K562 (cell line): ENCODE results near the gene FHDC1. TPM values are rescaled to one million over a fixed set of nuclear protein-coding genes. Genes with fewer than 3 reads are reported as not detected.

ENCODE experiments used
- ARID3A ChIP-seq: IDR thresholded peaks from 2 replicates; pipeline ENCODE4 v1.6.1; 2012; ENCODE audit warnings: low read depth, low read length, improper control_type of control experiment, borderline replicate concordance
- CC2D1A ChIP-seq: fragments of 450-650 bp; IDR thresholded peaks from 2 replicates; pipeline ENCODE4 v1.6.1; 2017; ENCODE audit warnings: mild to moderate bottlenecking
- CHD4 ChIP-seq: fragments of 200-600 bp; sonication (generic); IDR thresholded peaks from 3 replicates; pipeline ENCODE4 v1.6.1; 2012; ENCODE audit warnings: low read depth, mild to moderate bottlenecking, mixed read lengths, low read length, inconsistent platforms; ENCODE audit not compliant: insufficient read depth, insufficient replicate concordance, poor library complexity, severe bottlenecking
- CREM ChIP-seq: IDR thresholded peaks from 2 replicates; pipeline ENCODE4 v1.6.1; 2014; ENCODE audit warnings: antibody characterized with exemption, low read depth
- E2F8 ChIP-seq: fragments of 450-650 bp; IDR thresholded peaks from 2 replicates; pipeline ENCODE4 v1.7.1; 2018; ENCODE audit warnings: mild to moderate bottlenecking, low read depth; ENCODE audit not compliant: partially characterized antibody
- HDAC2 ChIP-seq: fragments of 450-650 bp; IDR thresholded peaks from 2 replicates; pipeline ENCODE4 v1.6.1; 2016; ENCODE audit warnings: mild to moderate bottlenecking
- HMBOX1 ChIP-seq: sonication (generic); IDR thresholded peaks from 2 replicates; pipeline ENCODE4 v1.6.1; 2016
- HMGN3 ChIP-seq: IDR thresholded peaks from 2 replicates; pipeline ENCODE4 v1.6.1; 2011; ENCODE audit warnings: borderline replicate concordance, low read depth, mild to moderate bottlenecking, mixed read lengths, low read length; ENCODE audit not compliant: insufficient read length; ENCODE audit errors: extremely low read depth
- POLR2AphosphoS5 ChIP-seq: IDR thresholded peaks from 2 replicates; pipeline ENCODE4 v1.6.1; 2011; ENCODE audit warnings: mild to moderate bottlenecking, low read depth, low read length, moderate library complexity; ENCODE audit not compliant: control insufficient read depth, insufficient read depth
- POLR3A ChIP-seq: IDR thresholded peaks from 2 replicates; pipeline ENCODE4 v1.6.1; 2011; ENCODE audit warnings: borderline replicate concordance, mild to moderate bottlenecking, moderate library complexity; ENCODE audit not compliant: insufficient read length, insufficient read depth; ENCODE audit errors: extremely low read depth
- RBBP5 ChIP-seq: fragments of 200-600 bp; sonication (generic); IDR thresholded peaks from 2 replicates; pipeline ENCODE4 v1.6.1; 2012; ENCODE audit warnings: borderline replicate concordance, mild to moderate bottlenecking, low read length, control low read depth, inconsistent platforms; ENCODE audit not compliant: insufficient read depth, poor library complexity, severe bottlenecking
- RNF2 ChIP-seq: sonication (generic); IDR thresholded peaks from 2 replicates; pipeline ENCODE4 v1.6.1; 2016
- SAFB2 ChIP-seq: fragments of 200-400 bp; formaldehyde crosslinking; IDR thresholded peaks from 2 replicates; pipeline ENCODE4 v1.6.1; 2018; ENCODE audit warnings: borderline replicate concordance, low read length, low read depth, moderate library complexity; ENCODE audit not compliant: severe bottlenecking
- TBL1XR1 ChIP-seq, 2 experiments: IDR thresholded peaks; 2 replicates each; pipeline ENCODE4 v1.6.1; 2012; ENCODE audit warnings: improper control_type of control experiment in 2 of 2, low read length in 2 of 2, mild to moderate bottlenecking in 1 of 2
- TEAD4 ChIP-seq, 2 experiments: sonication (generic) in 1 of 2; formaldehyde crosslinking in 1 of 2; IDR thresholded peaks; 2 replicates each; pipeline versions ENCODE4 v1.6.1 to v1.8.0; 2012 to 2022; ENCODE audit warnings: borderline replicate concordance in 1 of 2, inconsistent platforms in 1 of 2, low read length in 1 of 2, mild to moderate bottlenecking in 1 of 2, missing genetic modification reagents in 1 of 2
- TRIM24 ChIP-seq, 2 experiments: fragments of 450-650 bp; IDR thresholded peaks; 2 replicates each; pipeline ENCODE4 v1.6.1; 2016
- ZBED1 ChIP-seq: IDR thresholded peaks from 2 replicates; pipeline ENCODE4 v1.6.1; 2014
- ZFP91 ChIP-seq: sonication (generic); formaldehyde crosslinking; IDR thresholded peaks from 2 replicates; pipeline ENCODE4 v1.8.0; 2022; ENCODE audit warnings: mild to moderate bottlenecking, missing genetic modification reagents
- ZNF436 ChIP-seq: fragments of 250-450, 450-650 bp; sonication (Bioruptor Pico); formaldehyde crosslinking; IDR thresholded peaks from 2 replicates; pipeline ENCODE4 v1.7.0; 2020; ENCODE audit warnings: mild to moderate bottlenecking
- polyA plus RNA-seq, 8 experiments: library from polyadenylated mRNA; depleted of rRNA in 4 of 8; stranded (reverse) in 5 of 8; unstranded in 3 of 8; fragments of >200 nt; fragmentation: Nextera tagmentation in 2 of 8; fragmentation: Illumina TruSeq in 1 of 8; extraction: Ambion mirVana in 2 of 8; extraction: Trizol in 1 of 8; gene quantifications; 2 replicates each; pipeline versions ENCODE4 v1.2.1 to v1.2.3, GENCODE V29; 2011 to 2014; ENCODE audit warnings: inconsistent platforms in 1 of 8, missing spikeins in 1 of 8
- total RNA-seq, 7 experiments: library from RNA; depleted of rRNA in 6 of 7; stranded (reverse); fragments of >200 nt in 6 of 7; fragmentation: Illumina TruSeq in 2 of 7; extraction: Trizol in 2 of 7; gene quantifications; 2 replicates each; pipeline versions ENCODE4 v1.2.1 to v1.2.3, GENCODE V29; 2011 to 2021; ENCODE audit warnings: low replicate concordance in 1 of 7

The FHDC1 gene
- total and polyA plus RNA-seq, 9 of the 15 experiments (the other 6 are each of a cell fraction or from before 2014, with no cell fraction given), result 0.01 to 0.43 (median 0.07) TPM

- TF ChIP-seq ARID3A, result 0 out of 2 replicates have a peak, but pooled peaks have one; percentile 33
- no peak for TF ChIP-seq POLR3A
- no peak for TF ChIP-seq CHD4
- TF ChIP-seq HMBOX1, result no peak
- TF ChIP-seq TRIM24 (IDR thresholded peaks at IDR 0.05), result peak; percentile 68 to 81; a peak in 3 of 4 replicates
- no peak for TF ChIP-seq RNF2
- peak; percentile 16; the same call in 1 of the 2 replicates for TF ChIP-seq CREM
- peak; percentile 75; the same call in 1 of the 2 replicates for TF ChIP-seq POLR2AphosphoS5
- TF ChIP-seq ZFP91 (CRISPR knock-in tag), result no peak
- TF ChIP-seq ZBED1, result 0 out of 2 replicates have a peak, but pooled peaks have one; percentile 30
- peak; percentile 94 for TF ChIP-seq TEAD4 (IDR thresholded peaks at IDR 0.05; ENCODE audit: low read length)
- TF ChIP-seq TEAD4 (CRISPR knock-in tag; IDR thresholded peaks at IDR 0.05; ENCODE audit: borderline replicate concordance), result no peak
- TF ChIP-seq RBBP5, result peak; percentile 56
- no peak for TF ChIP-seq HDAC2
- TF ChIP-seq E2F8, result no peak
- TF ChIP-seq CC2D1A, result peak; percentile 22; the same call in 1 of the 2 replicates
- TF ChIP-seq SAFB2, result no peak
- 0 out of 4 replicates have a peak, but pooled peaks of 1 of the 2 experiments have one; percentile 18 for TF ChIP-seq TBL1XR1 (IDR thresholded peaks at IDR 0.05; ENCODE audit: low read length in 2 of 2)
- no peak for TF ChIP-seq ZNF436
- TF ChIP-seq HMGN3, result no peak
Measured at GRCh38 chr4:153023692-153024394, 87.7 kb downstream of the FHDC1 start (continued).
